GM19239 (cell line): Measurements from ENCODE around the gene INO80E.
A peak's percentile ranks its signal among the peaks of the same experiment; 100 is the strongest.
"Not testable (repeated sequence)": the region's sequence is repeated elsewhere in the genome, so short reads cannot be mapped to it uniquely, and the experiment has no call there.

ENCODE experiments used
- DNase-seq: peaks from one replicate; pipeline ENCODE4 v3.0.0; 2011; ENCODE audit warnings: low spot score; ENCODE audit not compliant: insufficient read length
- FAIRE-seq: peaks from 2 replicates; lab custom pipeline; 2011; peaks lifted over from hg19 to GRCh38; lab: Jason Lieb, UNC

INO80E gene, protein sequence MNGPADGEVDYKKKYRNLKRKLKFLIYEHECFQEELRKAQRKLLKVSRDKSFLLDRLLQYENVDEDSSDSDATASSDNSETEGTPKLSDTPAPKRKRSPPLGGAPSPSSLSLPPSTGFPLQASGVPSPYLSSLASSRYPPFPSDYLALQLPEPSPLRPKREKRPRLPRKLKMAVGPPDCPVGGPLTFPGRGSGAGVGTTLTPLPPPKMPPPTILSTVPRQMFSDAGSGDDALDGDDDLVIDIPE

DNA sequence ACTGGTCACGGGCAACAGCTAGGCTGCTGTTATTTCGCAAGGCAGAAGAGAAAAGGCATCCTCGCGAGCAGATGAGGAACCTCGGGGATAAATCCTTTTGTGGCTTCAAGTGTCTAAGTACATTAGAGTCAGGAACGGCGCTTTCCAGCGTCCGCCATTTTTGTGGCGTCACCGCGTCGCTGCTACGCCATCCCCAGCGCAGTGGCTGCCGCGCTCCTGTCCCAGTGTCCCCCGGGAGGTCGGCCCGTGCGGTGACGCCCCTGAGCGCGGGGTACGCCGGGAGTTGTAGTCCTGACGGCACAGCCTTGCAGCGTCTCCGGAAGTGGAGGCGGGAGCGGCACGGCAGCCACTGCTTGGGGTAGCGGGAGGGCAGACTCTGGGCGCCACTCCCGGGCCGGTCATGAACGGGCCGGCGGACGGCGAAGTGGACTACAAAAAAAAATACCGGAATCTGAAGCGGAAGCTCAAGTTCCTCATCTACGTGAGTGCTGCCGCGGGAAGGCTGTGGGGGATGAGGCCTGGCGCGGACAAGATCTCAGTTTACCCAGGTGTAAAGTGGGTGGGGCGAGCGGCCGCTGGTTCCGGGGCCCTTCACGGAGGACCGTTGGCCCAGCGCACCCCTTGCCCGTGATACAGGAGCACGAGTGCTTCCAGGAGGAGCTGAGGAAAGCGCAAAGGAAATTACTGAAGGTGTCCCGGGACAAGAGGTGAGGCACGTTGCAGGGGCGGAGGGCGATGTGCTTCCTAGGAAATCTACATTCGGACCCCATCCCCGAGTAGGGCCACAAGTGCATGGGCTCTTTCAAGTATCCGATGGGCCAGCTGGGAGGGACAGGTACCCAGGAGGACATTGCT is at the start of gene INO80E:
Gene INO80E, plus strand, starts transcription at position 331 of the 855 bp plus-strand sequence. Its CDS starts 70 bp downstream, at position 401.
- FAIRE-seq (peak; percentile 95), DNase-seq (peak; percentile 99)

DNA sequence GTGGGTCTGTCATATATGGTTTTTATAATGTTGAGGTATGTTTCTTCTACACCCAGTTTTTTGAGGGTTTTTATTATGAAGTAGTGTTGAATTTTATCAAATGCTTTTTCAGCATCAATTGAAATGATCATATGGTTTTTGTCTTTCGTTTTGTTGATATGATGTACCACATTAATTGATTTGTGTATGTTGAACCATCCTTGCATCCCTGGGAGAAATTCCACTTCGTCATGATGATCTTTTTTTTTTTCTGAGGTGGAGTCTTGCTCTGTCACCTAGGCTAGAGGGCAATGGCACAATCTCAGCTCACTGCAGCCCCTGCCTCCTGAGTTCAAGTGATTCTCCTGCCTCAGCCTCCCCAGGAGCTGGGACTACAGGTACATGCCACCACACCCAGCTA is 48.1 kb upstream of the INO80E start:
- FAIRE-seq (no peak), DNase-seq (no peak)

DNA sequence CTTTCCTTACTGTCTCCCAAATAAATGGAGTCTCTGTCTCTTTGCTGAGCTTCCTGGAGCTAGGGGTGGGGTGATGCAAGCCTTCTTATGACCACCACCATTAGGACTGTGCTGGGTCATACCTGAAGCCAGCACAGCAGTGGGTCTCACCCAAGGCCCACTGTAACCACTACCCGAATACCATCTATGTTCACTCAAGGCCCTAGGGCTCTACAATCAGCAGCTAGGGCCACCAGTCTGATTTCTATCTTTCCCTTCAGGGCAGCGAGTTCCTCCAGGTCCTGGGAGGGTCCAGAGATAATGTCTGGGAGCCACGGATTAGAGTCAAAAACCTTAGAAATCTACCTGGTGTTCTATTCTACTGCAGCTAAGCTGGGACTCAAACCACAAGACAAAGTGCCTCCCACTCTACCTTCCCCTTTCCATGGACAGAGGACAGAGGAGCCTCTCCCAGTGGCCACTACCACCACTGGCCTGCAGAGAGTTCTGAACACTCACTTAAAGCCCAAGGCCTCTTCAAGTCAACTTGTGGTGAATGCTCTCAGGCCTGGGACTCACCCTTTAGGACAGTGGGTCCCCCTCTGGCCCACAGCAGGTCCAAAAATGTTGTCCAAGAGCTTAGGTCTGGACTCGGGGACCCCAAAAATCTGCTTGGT is 45.1 kb upstream of the INO80E start:
- DNase-seq (no peak), FAIRE-seq (no peak)

DNA sequence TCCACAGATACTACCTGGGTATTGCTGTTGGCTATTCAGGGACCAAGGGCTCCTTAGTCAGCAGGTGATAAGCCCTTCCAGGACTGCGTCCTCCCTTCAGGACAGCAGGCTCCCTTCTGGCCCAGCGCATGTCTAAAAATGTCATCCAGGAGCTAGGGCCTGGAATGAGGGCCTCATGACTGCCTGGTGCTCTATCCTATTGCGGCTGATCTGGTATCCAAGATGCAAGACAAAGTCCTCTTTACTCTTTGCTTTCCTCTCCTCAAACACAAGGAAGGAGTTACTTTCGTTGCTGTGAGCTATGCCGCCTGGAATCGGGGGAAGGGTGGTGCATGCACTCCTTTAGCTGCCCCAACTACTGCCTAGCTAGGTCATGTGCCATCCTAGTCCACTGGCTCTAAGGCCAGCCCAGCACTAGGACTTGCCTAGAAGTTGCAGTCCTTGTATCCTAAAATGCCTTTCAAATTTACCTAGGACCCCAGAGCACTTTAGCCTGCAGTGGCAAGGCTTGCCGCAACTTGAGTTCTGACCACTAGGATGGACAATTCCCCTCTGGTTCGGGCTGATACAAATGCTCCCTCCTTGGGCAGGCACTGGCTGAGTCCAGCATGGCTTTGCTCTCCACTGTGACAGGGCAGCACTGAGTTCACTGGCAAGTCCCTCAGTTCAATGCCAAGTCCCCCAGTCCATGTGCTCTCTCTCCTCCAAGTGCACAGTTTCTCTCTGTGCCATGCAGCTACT is 44.2 kb upstream of the INO80E start:
- DNase-seq (no peak), FAIRE-seq (no peak)

DNA sequence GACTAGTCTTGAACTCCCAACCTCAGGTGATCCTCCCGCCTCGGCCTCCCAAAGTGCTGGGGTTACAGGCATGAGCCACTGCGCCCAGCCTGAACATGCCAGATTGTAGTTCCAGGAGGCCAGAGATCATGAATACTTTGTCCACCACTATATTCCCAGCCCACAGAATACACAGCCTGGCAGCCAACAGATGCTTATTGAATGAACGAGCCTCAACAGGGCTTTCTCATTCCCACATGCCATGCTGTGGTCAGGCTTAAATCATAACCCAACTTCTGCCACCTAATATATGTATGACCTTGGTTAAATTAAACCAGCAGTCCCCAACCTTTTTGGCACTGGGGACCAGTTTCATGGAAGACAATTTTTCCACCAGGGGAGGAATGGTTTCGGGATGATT is 37.3 kb upstream of the INO80E start:
- no peak for DNase-seq
- FAIRE-seq: no peak

DNA sequence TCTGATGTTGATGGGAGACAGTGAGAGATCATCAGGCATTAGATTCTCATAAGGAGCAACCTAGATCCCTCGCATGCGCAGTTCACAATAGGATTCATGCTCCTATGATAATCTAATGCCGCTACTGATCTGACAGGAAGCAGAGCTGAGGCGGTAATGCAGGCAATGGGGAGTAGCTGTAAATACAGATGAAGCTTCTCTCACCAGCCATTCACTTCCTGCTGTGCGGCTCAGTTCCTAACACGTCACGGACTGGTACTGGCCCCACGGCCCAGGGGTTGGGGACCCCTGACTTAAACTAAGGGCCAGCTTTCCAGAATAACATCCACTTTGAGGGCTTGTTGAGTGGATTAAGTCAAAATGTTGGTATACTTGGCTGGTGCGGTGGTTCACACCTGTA is 36.7 kb upstream of the INO80E start:
- no peak for DNase-seq
- no peak for FAIRE-seq

DNA sequence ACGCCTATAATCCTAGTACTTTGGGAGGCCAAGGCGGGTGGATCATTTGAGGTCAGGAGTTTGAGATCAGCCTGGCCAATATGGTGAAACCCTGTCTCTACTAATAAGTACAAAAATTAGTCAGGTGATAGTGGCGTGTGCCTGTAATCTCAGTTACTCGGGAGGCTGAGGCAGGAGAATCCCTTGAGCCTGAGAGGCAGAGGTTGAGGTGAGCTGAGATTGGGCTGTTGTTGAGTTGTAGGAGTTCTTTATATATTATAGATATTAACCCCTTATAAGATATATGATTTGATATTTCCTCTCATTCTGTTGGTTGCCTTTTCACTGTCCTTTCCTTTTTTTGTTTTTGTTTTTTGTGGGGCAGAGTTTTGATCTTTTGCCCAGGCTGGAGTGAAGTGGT is 36.2 kb upstream of the INO80E start:
- DNase-seq, FAIRE-seq: not testable (repeated sequence)

DNA sequence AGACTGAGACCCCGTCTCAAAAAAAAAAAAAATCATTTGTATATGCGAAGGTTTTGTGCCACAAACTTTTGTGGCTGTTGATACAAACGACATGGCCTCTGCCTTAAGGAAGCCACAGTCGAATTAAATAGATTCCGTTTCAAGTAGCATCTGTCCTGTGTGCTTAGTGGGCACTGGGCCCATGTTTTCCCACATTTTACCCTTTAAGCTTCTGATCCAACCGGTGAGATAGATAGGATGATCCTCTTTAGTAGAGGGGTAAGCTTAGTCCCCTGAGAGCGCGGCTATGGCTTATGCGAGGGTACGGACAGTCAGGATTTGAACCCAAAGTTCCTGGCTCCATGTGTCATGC is 34.9 kb upstream of the INO80E start:
- DNase-seq (no peak), FAIRE-seq (no peak)

DNA sequence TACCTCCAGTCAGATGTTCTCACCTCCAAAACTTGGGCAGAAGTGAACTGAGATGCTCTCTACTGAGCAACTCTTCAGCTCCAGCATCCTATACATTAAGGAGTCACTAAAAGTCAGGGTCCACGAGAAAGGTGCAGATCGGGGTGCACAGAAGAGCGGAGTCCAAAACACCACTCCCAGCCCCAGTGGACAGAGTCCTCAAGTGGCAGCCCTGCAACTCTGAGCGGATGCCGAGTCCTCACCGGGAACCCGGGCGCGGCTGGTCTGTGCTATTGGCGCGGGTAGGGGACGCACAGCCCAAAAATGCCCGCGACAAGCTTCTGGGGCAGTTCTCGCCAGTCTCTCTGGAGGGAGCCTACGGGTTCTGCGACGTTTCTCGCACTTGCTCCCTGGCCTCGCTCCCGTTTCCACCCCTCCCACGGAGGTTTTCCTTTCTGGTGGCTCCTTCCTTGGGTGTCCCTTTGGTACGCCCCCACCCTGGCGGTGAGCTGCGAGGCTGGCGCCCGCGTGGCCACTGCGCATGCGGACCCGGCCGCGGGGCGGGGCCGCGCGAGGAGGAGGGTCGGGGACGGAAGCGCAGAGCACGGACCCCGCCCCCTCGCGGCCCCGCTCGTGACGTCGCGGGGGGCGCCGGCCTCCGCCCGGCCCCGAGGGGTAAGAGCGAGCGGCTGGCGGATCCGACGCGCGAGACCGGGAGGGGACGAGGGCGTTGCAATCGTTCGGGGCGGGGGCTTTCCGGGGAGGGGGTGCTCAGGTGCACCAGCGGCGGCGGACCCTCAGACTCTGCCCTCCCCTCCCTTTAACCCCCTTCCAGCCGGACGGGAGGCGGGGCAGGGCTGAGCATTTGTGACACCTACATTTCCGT is 34.3 kb upstream of the INO80E start, which contains the start of gene TMEM219:
Gene TMEM219, plus strand, starts transcription at position 601 of the 865 bp plus-strand sequence. CDS start 1,065 bp downstream, outside the sequence.
- DNase-seq (peak; percentile 97), FAIRE-seq (peak; percentile 71)

DNA sequence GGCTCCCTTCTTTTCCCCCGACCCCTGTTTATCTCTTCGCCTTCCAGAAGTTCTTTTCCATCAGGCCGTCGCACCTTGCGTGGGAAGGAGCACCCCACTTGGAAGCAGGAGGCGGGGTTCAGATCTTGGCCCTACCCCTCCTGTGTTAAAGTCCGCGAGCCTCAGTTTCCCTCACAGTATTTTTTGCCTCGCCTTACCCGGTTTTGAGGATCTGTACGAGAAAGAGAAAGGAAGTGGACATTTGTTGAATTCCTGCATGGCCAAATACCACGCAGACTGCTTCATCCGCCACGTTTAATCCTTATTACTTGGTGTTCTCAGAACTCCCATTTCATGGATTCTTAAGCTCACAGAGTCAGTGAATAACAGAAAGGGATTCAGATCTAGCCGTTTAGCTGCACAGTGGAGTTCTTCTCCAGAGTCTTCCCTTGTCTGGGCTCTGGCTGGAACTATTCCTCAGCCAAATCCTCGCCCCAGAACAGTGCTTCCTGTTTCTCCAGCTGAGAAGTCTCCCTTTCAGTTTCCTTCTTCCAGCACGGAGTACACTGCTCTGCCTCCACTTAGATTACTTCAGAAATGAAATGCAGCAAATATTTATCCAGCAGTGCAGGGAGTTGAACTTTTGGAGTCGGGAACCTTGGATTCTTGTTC is 33.6 kb upstream of the INO80E start:
- no peak for FAIRE-seq
- no peak for DNase-seq

DNA sequence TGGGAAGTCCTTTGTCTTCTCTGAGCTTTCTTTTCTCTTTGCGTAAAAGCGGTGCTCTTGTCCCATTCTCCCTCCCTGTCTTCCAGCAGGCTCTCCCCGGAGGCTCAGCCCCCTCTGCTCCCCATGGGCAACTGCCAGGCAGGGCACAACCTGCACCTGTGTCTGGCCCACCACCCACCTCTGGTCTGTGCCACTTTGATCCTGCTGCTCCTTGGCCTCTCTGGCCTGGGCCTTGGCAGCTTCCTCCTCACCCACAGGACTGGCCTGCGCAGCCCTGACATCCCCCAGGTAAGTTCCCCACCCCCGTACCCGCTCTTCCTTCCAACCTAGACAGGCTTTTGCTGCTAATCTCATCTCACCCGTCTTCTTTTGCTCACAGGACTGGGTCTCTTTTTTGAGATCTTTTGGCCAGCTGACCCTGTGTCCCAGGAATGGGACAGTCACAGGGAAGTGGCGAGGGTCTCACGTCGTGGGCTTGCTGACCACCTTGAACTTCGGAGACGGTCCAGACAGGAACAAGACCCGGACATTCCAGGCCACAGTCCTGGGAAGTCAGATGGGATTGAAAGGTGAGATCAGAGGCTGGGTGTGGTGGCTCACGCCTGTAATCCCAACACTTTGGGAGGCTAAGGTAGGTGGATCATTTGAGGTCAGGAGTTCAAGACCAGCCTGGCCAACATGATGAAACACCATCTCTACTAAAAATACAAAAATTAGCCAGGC is 32.9 kb upstream of the INO80E start:
- DNase-seq: no peak
- FAIRE-seq: no peak

DNA sequence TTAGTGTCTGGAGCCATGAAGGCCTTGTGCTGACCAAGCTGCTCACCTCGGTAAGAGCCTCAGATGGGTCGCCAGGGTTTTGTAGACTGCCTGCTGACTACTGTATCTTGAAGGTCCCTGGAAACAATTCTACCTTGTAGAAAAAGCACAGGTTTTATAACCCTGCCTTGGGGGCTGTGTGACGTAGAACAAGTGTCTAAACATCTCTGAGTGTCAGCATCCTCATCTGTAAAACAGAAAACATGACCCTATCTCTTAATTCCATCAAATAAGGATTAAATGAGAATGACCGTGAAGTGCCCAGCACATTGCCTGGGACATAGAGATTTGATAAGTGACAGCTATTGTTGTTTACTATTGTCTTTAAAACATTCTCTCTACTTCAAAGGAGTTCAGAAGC is 27.8 kb upstream of the INO80E start:
- FAIRE-seq (no peak), DNase-seq (no peak)

DNA sequence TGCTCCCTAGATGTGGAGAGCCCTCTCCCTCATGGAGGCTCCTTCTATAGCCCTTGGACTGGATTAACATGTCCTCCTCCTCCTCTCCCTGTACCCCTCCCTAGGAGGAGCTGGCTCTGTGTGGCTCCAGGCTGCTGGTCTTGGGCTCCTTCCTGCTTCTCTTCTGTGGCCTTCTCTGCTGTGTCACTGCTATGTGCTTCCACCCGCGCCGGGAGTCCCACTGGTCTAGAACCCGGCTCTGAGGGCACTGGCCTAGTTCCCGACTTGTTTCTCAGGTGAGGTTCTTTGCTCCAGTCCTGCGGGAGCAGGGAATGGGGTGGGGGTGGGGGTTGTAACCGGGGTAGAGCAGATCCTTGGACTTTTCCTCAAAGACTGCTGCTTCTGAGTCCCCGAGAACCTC is 24.7 kb upstream of the INO80E start:
- FAIRE-seq (no peak), DNase-seq (no peak)

DNA sequence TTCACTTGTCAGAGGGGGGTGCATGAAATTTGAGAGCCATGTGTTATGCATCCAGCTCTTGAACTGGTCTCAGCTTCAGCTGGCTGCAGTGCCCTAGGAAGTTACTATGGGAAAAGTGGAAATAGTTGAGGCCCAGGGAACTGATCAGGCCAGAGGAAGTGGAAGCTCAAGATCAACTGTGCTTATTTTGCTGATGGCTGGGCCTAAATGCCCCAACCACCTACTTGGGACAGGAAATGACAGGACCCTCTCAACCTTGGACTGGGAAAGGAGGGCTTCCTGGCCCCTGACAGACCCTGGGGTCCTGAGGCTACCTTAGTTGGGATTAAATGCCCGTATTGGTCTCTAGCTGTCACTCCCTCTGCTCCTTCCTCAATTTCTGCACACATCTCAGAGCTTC is 23.5 kb upstream of the INO80E start:
- DNase-seq: no peak
- no peak for FAIRE-seq

DNA sequence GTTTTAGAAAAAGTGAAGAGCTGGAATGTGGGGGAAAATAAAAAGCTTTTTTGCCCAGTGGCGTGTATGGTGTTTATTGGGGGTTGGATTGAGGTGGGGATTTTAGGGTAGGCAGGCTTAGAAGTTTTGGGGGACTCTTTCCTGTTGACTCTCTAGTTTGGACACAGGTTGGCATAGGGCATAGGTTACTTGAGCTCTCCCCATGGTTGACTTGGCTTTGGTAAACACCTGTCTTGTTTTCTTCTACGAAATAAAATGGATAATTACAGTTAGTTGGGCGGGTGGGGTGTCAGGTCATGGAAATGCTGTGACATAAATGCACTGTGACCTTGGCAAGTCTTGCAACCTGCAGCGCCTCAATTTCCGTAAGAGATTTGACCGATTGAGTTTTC is 23.1 kb upstream of the INO80E start:
- FAIRE-seq: no peak
- DNase-seq: no peak

DNA sequence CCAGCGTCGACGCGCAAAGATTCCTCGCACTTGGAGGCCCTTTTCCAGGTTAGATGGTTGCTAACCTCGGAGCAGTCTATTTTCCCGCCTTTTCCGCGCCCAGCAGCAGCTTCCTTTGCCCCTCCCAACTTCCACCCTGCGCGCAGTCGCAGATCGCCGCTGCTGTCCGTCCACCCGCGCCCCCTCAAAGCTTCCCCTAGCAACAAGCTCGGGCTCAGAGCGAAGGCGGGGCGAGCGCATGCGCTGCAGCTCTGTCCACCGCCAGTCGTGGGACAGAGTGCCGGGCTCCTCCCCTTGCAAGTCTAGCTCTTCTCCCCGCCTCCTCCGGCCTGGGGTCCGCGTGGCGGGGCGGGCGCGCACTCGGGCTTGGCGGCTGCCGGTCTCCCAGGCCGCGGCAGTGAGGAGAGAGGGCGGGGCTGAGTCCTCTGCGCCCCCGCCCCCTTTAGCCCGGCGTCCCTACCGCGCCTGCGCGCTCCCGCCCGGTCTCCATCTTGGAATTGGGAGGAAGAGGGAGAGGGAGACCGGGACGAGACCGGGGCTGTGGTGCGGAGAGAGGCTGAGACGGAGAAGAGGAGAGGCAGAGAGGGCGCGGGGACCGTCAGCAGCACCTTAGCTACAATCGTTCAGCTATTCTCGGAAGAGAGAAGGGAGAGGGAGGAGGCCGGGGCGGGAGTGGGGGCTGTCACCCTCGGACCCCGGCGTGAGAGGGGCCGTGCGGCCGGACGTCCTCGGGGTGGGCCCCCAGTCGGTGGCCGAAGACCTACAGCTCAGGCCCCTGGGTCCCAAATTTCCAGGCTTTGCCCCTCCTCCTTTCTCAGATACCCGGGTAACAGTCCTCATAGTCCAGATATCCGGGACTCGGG is 22.4 kb upstream of the INO80E start, which contains the start of gene TAOK2:
Gene TAOK2, plus strand, starts transcription at position 485 of the 863 bp plus-strand sequence. CDS start 3,905 bp downstream, outside the sequence.
- FAIRE-seq: peak; percentile 90
- peak; percentile 96 for DNase-seq
